ENCODE measurements around the gene TBC1D25. TPM values are rescaled to one million over a fixed set of nuclear protein-coding genes. Genes with fewer than 3 reads are reported as not detected.

Gene TBC1D25
- total RNA-seq, 1 experiment from 2014 or later = 7.5 TPM

DNA sequence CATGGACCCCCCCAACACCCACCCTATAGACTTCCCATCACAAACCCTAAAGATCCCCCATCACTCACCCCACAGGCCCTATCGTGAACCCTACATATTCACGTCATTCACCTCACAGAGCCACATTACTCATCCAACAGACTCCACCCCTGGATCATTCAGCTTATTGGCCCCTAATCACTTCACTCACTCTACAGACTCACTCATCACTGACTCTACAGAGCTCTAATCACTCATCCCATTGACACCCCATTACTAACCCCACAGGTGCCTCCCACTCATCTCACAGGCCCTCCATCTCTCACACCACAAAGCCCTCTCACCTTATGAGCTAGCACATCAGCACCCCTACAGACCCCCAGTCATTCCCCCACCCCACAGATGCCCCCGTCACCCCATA is 6.3 kb upstream of the TBC1D25 start:
- ATAC-seq = no peak
- Mint-ChIP-seq H3K4me1 (no peaks in the 10 kb centered on the region), H3K27ac (no peak overlapping the region), H3K27me3 (ENCODE audit: low read depth) (no peaks in the 10 kb centered on the region), H3K9me3 (no peaks in the 10 kb centered on the region), H3K36me3 (peaks cover 12% of the 10 kb centered on the region), H3K4me3 (no peak overlapping the region)
- TF ChIP-seq FOXJ3 (CRISPR knock-in tag; IDR thresholded peaks at IDR 0.05; ENCODE audit: borderline replicate concordance) (no peak), NFE2L1 (CRISPR knock-in tag; IDR thresholded peaks at IDR 0.05) (no peak), NR3C1 (CRISPR knock-in tag; conservative IDR thresholded peaks at IDR 0.05; ENCODE audit: low read depth) (no peak)
- TF ChIP-seq, protein P1, sequence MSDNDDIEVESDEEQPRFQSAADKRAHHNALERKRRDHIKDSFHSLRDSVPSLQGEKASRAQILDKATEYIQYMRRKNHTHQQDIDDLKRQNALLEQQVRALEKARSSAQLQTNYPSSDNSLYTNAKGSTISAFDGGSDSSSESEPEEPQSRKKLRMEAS (CRISPR knock-in tag; IDR thresholded peaks at IDR 0.05) = no peak
- TF ChIP-seq, protein P2, sequence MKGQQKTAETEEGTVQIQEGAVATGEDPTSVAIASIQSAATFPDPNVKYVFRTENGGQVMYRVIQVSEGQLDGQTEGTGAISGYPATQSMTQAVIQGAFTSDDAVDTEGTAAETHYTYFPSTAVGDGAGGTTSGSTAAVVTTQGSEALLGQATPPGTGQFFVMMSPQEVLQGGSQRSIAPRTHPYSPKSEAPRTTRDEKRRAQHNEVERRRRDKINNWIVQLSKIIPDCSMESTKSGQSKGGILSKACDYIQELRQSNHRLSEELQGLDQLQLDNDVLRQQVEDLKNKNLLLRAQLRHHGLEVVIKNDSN (CRISPR knock-in tag; IDR thresholded peaks at IDR 0.05) = no peak
- TF ChIP-seq, protein P3, sequence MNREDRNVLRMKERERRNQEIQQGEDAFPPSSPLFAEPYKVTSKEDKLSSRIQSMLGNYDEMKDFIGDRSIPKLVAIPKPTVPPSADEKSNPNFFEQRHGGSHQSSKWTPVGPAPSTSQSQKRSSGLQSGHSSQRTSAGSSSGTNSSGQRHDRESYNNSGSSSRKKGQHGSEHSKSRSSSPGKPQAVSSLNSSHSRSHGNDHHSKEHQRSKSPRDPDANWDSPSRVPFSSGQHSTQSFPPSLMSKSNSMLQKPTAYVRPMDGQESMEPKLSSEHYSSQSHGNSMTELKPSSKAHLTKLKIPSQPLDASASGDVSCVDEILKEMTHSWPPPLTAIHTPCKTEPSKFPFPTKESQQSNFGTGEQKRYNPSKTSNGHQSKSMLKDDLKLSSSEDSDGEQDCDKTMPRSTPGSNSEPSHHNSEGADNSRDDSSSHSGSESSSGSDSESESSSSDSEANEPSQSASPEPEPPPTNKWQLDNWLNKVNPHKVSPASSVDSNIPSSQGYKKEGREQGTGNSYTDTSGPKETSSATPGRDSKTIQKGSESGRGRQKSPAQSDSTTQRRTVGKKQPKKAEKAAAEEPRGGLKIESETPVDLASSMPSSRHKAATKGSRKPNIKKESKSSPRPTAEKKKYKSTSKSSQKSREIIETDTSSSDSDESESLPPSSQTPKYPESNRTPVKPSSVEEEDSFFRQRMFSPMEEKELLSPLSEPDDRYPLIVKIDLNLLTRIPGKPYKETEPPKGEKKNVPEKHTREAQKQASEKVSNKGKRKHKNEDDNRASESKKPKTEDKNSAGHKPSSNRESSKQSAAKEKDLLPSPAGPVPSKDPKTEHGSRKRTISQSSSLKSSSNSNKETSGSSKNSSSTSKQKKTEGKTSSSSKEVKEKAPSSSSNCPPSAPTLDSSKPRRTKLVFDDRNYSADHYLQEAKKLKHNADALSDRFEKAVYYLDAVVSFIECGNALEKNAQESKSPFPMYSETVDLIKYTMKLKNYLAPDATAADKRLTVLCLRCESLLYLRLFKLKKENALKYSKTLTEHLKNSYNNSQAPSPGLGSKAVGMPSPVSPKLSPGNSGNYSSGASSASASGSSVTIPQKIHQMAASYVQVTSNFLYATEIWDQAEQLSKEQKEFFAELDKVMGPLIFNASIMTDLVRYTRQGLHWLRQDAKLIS (CRISPR knock-in tag; IDR thresholded peaks at IDR 0.05; ENCODE audit: borderline replicate concordance) = no peak
- CTCF ChIA-PET = interaction anchor here (0.7 kb wide), 1 partner anchor 439 kb away, joined by 4 read pairs; the partner anchor contains the start of gene KCND1
- no peak for DNase-seq (ENCODE audit: low spot score)
- POLR2A ChIA-PET = no interaction called here

DNA sequence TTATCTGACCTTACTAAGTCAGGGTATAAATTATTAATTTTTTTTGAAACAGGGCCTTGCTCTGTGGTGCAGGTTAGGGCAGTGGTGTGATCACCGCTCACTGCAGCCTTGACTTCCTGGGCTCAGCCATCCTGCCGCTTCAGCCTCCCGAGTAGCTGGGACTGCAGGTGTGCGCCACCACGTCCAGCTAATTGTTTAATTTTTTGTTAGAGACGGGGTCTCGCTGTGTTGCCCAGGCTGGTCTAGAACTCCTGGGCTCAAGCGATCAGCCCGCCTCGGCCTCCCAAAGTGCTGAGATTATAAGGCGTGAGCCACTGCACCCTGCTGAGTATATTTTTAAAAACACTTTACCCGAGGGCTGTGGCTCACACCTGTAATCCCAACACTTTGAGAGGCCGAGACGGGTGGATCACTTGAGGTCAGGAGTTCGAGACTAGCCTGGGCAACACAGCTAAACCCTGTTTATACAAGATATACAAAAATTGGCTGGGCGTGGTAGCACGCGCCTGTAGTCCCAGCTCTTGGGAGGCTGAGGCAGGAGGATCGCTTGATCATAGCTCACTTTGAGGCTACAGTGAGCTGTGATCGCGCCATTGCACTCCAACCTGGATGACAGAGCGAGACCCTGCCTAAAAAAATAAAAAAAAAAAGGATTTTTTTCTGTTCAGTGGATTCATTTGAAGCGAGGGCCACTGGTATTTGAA is 721 bp upstream of the TBC1D25 start:
- peak overlapping the region; percentile 84; the same call in 1 of the 2 replicates for H3K4me3 Mint-ChIP-seq

More for the DNA sequence above, 721 bp upstream of the TBC1D25 start:
- no peaks in the 10 kb centered on the region for H3K27me3 Mint-ChIP-seq (ENCODE audit: low read depth)
- TF ChIP-seq NR1H2 (CRISPR knock-in tag; IDR thresholded peaks at IDR 0.05) (no peak), ELF4 (CRISPR knock-in tag; IDR thresholded peaks at IDR 0.05; ENCODE audit: low read depth) (no peak), GTF2I (CRISPR knock-in tag; conservative IDR thresholded peaks at IDR 0.05) (no peak), ETV6 (CRISPR knock-in tag; IDR thresholded peaks at IDR 0.05) (no peak), GRHL2 (CRISPR knock-in tag; IDR thresholded peaks at IDR 0.05; ENCODE audit: insufficient replicate concordance, severe bottlenecking) (no peak), ESRRA (CRISPR knock-in tag; IDR thresholded peaks at IDR 0.05; ENCODE audit: borderline replicate concordance) (no peak), ZNF317 (CRISPR knock-in tag; IDR thresholded peaks at IDR 0.05; ENCODE audit: borderline replicate concordance, low read depth) (no peak)
- TF ChIP-seq, protein P4, sequence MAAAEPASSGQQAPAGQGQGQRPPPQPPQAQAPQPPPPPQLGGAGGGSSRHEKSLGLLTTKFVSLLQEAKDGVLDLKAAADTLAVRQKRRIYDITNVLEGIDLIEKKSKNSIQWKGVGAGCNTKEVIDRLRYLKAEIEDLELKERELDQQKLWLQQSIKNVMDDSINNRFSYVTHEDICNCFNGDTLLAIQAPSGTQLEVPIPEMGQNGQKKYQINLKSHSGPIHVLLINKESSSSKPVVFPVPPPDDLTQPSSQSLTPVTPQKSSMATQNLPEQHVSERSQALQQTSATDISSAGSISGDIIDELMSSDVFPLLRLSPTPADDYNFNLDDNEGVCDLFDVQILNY (CRISPR knock-in tag; IDR thresholded peaks at IDR 0.05) = no peak
- TF ChIP-seq, protein P5, sequence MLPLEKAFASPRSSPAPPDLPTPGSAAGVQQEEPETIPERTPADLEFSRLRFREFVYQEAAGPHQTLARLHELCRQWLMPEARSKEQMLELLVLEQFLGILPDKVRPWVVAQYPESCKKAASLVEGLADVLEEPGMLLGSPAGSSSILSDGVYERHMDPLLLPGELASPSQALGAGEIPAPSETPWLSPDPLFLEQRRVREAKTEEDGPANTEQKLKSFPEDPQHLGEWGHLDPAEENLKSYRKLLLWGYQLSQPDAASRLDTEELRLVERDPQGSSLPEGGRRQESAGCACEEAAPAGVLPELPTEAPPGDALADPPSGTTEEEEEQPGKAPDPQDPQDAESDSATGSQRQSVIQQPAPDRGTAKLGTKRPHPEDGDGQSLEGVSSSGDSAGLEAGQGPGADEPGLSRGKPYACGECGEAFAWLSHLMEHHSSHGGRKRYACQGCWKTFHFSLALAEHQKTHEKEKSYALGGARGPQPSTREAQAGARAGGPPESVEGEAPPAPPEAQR (CRISPR knock-in tag; IDR thresholded peaks at IDR 0.05) = no peak
- TF ChIP-seq, protein P6, sequence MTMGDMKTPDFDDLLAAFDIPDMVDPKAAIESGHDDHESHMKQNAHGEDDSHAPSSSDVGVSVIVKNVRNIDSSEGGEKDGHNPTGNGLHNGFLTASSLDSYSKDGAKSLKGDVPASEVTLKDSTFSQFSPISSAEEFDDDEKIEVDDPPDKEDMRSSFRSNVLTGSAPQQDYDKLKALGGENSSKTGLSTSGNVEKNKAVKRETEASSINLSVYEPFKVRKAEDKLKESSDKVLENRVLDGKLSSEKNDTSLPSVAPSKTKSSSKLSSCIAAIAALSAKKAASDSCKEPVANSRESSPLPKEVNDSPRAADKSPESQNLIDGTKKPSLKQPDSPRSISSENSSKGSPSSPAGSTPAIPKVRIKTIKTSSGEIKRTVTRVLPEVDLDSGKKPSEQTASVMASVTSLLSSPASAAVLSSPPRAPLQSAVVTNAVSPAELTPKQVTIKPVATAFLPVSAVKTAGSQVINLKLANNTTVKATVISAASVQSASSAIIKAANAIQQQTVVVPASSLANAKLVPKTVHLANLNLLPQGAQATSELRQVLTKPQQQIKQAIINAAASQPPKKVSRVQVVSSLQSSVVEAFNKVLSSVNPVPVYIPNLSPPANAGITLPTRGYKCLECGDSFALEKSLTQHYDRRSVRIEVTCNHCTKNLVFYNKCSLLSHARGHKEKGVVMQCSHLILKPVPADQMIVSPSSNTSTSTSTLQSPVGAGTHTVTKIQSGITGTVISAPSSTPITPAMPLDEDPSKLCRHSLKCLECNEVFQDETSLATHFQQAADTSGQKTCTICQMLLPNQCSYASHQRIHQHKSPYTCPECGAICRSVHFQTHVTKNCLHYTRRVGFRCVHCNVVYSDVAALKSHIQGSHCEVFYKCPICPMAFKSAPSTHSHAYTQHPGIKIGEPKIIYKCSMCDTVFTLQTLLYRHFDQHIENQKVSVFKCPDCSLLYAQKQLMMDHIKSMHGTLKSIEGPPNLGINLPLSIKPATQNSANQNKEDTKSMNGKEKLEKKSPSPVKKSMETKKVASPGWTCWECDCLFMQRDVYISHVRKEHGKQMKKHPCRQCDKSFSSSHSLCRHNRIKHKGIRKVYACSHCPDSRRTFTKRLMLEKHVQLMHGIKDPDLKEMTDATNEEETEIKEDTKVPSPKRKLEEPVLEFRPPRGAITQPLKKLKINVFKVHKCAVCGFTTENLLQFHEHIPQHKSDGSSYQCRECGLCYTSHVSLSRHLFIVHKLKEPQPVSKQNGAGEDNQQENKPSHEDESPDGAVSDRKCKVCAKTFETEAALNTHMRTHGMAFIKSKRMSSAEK (CRISPR knock-in tag; IDR thresholded peaks at IDR 0.05; ENCODE audit: borderline replicate concordance) = no peak
- no peak overlapping the region for H3K27ac Mint-ChIP-seq
- no peaks in the 10 kb centered on the region for H3K9me3 Mint-ChIP-seq
- DNase-seq (ENCODE audit: low spot score) (no peak), ATAC-seq (no peak)
- H3K36me3 Mint-ChIP-seq = peaks cover 1% of the 10 kb centered on the region
- peaks cover 7% of the 10 kb centered on the region for H3K4me1 Mint-ChIP-seq
- POLR2A ChIA-PET = interaction anchor here (0.6 kb wide), 1 partner anchor 18 kb away, joined by 3 read pairs; no protein-coding TSS in a partner anchor
- CTCF ChIA-PET = interaction anchor here (0.5 to 0.8 kb wide), 3 partner anchors 45 to 1288 kb away, joined by 3 to 4 read pairs (median 4); no protein-coding TSS in a partner anchor

All from WTC11 (cell line).